ENCODE measurements around the gene BEST3.

DNA sequence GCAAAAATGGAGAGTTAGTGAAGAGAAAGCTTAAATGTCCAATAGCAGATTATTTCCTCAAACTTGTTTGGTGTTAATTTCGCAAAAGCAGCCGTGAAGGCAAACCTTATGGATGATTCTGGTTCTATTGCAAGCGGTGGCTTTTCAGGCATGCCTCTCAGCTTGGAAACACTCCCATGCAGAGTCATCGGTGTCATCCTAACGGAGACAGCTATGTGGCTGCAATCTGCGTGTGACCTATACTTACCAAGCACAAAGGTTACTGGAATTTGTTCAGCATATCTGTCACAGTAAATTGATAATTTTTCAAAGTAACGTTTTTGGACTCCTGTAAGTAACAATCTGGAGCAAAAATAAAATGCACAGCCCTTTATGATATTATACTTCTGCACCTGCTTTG lies 5.0 kb downstream of the BEST3 start:
- TF ChIP-seq, protein P1, sequence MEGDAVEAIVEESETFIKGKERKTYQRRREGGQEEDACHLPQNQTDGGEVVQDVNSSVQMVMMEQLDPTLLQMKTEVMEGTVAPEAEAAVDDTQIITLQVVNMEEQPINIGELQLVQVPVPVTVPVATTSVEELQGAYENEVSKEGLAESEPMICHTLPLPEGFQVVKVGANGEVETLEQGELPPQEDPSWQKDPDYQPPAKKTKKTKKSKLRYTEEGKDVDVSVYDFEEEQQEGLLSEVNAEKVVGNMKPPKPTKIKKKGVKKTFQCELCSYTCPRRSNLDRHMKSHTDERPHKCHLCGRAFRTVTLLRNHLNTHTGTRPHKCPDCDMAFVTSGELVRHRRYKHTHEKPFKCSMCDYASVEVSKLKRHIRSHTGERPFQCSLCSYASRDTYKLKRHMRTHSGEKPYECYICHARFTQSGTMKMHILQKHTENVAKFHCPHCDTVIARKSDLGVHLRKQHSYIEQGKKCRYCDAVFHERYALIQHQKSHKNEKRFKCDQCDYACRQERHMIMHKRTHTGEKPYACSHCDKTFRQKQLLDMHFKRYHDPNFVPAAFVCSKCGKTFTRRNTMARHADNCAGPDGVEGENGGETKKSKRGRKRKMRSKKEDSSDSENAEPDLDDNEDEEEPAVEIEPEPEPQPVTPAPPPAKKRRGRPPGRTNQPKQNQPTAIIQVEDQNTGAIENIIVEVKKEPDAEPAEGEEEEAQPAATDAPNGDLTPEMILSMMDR (conservative IDR thresholded peaks at IDR 0.05): no peak
- no peak for TF ChIP-seq ZFX (IDR thresholded peaks at IDR 0.05)

All from C4-2B (cell line).